NT2/D1 (cell line): ENCODE results near the gene FOXP1.

Source experiments
- SUZ12 ChIP-seq: IDR thresholded peaks from 2 replicates; pipeline ENCODE4 v1.6.1; 2011; ENCODE audit not compliant: insufficient read length, insufficient read depth; ENCODE audit errors: extremely low read depth
- YY1 ChIP-seq: IDR thresholded peaks from 2 replicates; pipeline ENCODE4 v1.6.1; 2011; ENCODE audit not compliant: insufficient read length, insufficient read depth
- ZNF274 ChIP-seq: IDR thresholded peaks from 2 replicates; pipeline ENCODE4 v1.6.1; 2011; ENCODE audit warnings: mild to moderate bottlenecking, low read depth, low read length

GRCh38 chr3:71407823-71408222 lies 175.7 kb downstream of the FOXP1 start:
- TF ChIP-seq ZNF274 (no peak), YY1 (no peak), SUZ12 (no peak)
